Stimulated activated effector memory CD8-positive, alpha-beta T cell treated with anti-CD3 and anti-CD28 coated beads, Interleukin-12 subunit alpha, Interleukin-12 subunit beta, amount 100 ng/mL, for 72 hours (primary cell): ENCODE data around the gene MINDY1.
A peak's percentile ranks its signal among the peaks of the same experiment; 100 is the strongest.

Experiments used
- ATAC-seq: fragments of 150-1000 bp; cut with Tn5 transposase; 2 replicates; pipeline ENCODE4 v1.10.0; 2021
- DNase-seq, 2 donors: peaks; one replicate each; pipeline ENCODE4 v3.0.0; 2021 to 2022; ENCODE audit warnings: low spot score in 2 of 2
- H3K27ac Mint-ChIP-seq: one replicate; pipeline ENCODE4 v1.8.0; 2022; ENCODE audit warnings: mild to moderate bottlenecking, mixed read lengths
- H3K36me3 Mint-ChIP-seq: one replicate; pipeline ENCODE4 v1.8.0; 2022; ENCODE audit warnings: mild to moderate bottlenecking, mixed read lengths
- H3K4me1 Mint-ChIP-seq: one replicate; pipeline ENCODE4 v1.8.0; 2022; ENCODE audit warnings: mixed read lengths
- H3K4me3 Mint-ChIP-seq: one replicate; pipeline ENCODE4 v1.8.0; 2022; ENCODE audit warnings: mild to moderate bottlenecking, mixed read lengths
- H3K9me3 Mint-ChIP-seq: one replicate; pipeline ENCODE4 v1.8.0; 2022; ENCODE audit warnings: mixed read lengths

Gene MINDY1

DNA sequence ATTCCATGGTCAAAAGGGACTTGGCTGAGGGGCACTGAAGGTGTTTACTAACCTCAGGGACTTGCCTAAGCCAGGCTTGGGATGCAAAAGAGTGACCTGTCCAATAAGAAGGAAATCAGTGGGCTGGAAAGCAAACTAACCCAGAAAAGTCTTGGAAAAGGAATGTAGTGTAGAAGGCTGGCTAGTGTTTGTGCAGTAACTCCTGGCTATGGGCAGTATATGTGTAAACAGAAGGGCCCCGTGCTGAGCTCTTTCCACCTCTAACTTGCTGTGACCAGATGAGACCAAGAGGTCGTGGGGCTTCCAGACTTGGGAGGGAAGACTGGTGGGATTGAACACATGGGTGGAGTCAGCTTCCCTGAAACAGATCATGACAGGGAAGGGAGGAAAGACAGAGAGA, 4.1 kb downstream of the MINDY1 start:
- Mint-ChIP-seq H3K4me3 (no peak overlapping the region), H3K36me3 (no peaks in the 10 kb centered on the region), H3K27ac (peak overlapping the region; percentile 36), H3K4me1 (peaks cover 41% of the 10 kb centered on the region), H3K9me3 (no peaks in the 10 kb centered on the region)
- ATAC-seq (no peak), DNase-seq (no peak)

- Mint-ChIP-seq H3K36me3 (no peaks in the 10 kb centered on the region), H3K4me3 (no peak overlapping the region)
Measured at GRCh38 chr1:151002051-151002450, 4.7 kb downstream of the MINDY1 start.

GRCh38 chr1:151001602-151002001, 5.1 kb downstream of the MINDY1 start:
- H3K36me3 Mint-ChIP-seq = no peaks in the 10 kb centered on the region
- ATAC-seq = no peak
- peaks cover 32% of the 10 kb centered on the region for H3K4me1 Mint-ChIP-seq
- no peak overlapping the region for H3K4me3 Mint-ChIP-seq
- no peak overlapping the region for H3K27ac Mint-ChIP-seq
- no peaks in the 10 kb centered on the region for H3K9me3 Mint-ChIP-seq
- no peak for DNase-seq

More at GRCh38 chr1:151002051-151002450, 4.7 kb downstream of the MINDY1 start:
- ATAC-seq (no peak), DNase-seq (no peak)
- Mint-ChIP-seq H3K27ac (no peak overlapping the region), H3K4me1 (peaks cover 36% of the 10 kb centered on the region), H3K9me3 (no peaks in the 10 kb centered on the region)

- no peaks in the 10 kb centered on the region for H3K9me3 Mint-ChIP-seq
- no peak overlapping the region for H3K27ac Mint-ChIP-seq
- H3K36me3 Mint-ChIP-seq = no peaks in the 10 kb centered on the region
- ATAC-seq (no peak), DNase-seq (no peak)
- peaks cover 27% of the 10 kb centered on the region for H3K4me1 Mint-ChIP-seq
- H3K4me3 Mint-ChIP-seq = no peak overlapping the region
Measured at GRCh38 chr1:151000408-151000807, 6.3 kb downstream of the MINDY1 start.

DNA sequence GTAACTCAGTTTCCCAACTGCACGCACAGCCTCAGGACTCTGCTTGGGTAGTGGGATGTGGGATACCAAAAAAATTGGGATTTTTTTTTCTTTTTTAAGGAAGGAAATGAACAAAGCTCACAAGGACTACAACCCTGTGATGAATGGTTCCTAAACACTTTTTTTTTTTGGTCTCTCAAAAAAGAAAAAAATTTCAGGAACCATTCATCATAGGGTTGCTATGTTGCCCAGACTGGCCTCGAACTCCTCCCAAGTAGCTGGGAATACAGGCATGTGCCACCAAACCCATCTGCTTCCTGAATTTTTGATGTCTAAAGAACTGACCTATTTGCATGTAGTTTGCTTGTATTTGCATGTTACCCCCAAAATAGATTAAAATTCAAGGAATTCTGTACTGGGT, 6.8 kb downstream of the MINDY1 start:
- Mint-ChIP-seq H3K4me3 (no peak overlapping the region), H3K4me1 (peaks cover 24% of the 10 kb centered on the region), H3K9me3 (no peaks in the 10 kb centered on the region), H3K36me3 (no peaks in the 10 kb centered on the region), H3K27ac (no peak overlapping the region)
- DNase-seq = no peak
- no peak for ATAC-seq

DNA sequence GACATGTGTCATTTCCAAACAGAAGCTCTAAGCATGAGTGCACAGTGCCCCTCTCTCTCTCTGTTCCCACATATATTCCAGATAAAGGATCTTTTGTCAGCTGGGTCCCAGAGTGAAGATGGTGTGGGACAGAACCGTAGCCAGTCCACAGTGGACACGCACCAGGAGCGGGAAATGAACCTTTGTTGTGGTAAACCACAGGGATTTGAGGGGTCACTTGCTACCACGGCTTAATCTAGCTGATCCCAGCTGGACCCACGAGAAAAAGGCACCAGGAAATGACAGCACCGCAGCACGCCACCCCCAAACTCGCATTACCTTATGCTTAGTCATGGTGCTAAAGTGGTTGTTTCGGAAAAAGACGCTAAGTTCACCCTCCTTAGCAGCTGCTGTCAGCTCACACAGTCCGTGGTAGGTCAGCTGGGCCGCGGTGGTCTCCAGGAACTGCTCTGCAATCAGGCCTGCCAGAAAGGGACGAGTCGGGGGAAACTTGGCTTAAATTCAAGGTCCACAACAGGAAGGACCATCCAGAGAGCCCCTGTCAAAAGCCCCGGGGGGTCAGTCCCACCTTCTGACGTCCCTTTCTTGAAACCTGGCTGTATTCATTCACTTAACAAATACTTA, 7.5 kb downstream of the MINDY1 start:
- no peaks in the 10 kb centered on the region for H3K36me3 Mint-ChIP-seq
- no peaks in the 10 kb centered on the region for H3K9me3 Mint-ChIP-seq
- H3K27ac Mint-ChIP-seq = peak overlapping the region; percentile 43
- peaks cover 24% of the 10 kb centered on the region for H3K4me1 Mint-ChIP-seq
- DNase-seq = no peak
- ATAC-seq = peak; percentile 86
- no peak overlapping the region for H3K4me3 Mint-ChIP-seq

- H3K36me3 Mint-ChIP-seq = no peaks in the 10 kb centered on the region
- no peak overlapping the region for H3K27ac Mint-ChIP-seq
- DNase-seq (no peak), ATAC-seq (no peak)
- H3K4me1 Mint-ChIP-seq = peaks cover 21% of the 10 kb centered on the region
- no peaks in the 10 kb centered on the region for H3K9me3 Mint-ChIP-seq
- H3K4me3 Mint-ChIP-seq = no peak overlapping the region
Measured at GRCh38 chr1:150997949-150998348, 8.8 kb downstream of the MINDY1 start.

DNA sequence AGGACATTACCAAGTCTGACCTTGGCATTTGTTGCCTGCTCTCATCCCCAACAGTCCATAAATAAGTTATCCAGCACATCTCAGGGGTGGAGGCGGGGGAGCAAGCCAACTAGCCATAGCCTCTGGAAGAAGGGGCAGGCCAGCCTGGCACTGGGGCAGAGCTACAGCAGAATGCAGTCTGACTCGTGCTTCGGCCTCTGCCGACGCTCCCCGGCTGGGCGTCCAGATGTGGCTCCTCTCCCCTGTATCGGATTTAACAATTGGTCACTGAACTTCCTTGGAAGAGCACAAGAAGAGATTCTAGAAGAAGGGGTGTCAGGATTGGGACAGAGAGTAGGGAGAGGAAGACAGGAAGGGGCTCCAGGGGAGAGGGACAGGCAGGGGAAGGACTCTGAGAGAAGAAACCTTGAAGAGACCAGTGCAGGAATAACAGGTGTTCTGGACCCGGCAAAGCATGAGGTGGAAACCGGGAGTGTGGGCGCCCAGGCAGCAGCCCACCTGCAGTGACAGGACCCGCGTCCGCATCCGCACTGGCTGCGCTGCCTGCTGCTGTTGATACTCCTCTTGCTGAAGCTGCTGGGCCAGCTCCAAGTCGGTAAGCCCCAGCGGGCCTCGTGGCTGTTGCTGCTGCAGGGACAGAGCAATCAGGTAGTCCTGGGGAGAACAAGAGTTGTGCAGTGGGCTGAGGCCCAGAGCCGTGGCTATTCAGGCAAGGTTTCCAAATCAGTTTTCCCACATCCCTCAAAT, 9.4 kb downstream of the MINDY1 start:
- DNase-seq = no peak
- Mint-ChIP-seq H3K36me3 (no peaks in the 10 kb centered on the region), H3K27ac (peak overlapping the region; percentile 26), H3K4me1 (peaks cover 14% of the 10 kb centered on the region), H3K4me3 (no peak overlapping the region), H3K9me3 (no peaks in the 10 kb centered on the region)
- ATAC-seq = no peak

DNA sequence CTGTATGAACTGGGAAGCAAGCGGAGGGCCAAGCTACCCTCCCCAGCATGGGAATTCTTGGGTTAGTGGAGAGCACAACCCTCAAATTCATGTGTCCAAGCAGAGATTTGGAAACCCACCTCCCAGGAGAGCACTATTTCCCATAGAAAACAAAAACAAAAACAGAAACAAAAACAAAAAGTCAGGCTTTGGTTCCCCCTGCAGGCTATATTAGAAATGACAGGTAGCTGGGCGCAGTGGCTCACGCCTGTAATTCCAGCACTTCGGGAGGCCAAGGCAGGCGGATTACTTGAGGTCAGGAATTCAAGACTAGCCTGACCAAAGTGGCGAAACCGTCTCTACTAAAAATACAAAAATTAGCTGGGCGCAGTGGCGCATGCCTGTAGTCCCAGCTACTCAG, 10.8 kb downstream of the MINDY1 start:
- Mint-ChIP-seq H3K27ac (no peak overlapping the region), H3K9me3 (no peaks in the 10 kb centered on the region), H3K4me3 (no peak overlapping the region), H3K4me1 (peaks cover 7% of the 10 kb centered on the region), H3K36me3 (no peaks in the 10 kb centered on the region)
- DNase-seq (no peak), ATAC-seq (no peak)

DNA sequence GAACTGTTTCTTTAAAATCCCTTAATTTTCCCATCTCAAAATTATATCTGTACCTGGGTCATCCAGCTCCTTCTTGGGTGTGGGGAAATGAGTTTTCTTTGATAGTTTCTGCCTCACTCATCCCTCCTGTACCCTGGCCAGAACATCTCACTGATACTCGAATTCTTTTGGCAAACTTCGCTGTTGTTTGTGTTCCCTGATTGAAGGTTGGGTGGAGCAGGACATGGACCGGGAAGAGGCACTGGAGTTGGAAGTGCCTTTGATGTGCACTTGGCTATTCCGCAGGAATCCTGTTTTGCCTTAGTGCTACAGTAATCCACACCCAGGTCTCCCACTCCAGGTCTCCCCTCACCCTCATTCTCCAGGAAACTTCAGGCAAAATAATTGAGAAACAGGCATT, 11.2 kb downstream of the MINDY1 start:
- no peak overlapping the region for H3K4me3 Mint-ChIP-seq
- no peak for ATAC-seq

DNA sequence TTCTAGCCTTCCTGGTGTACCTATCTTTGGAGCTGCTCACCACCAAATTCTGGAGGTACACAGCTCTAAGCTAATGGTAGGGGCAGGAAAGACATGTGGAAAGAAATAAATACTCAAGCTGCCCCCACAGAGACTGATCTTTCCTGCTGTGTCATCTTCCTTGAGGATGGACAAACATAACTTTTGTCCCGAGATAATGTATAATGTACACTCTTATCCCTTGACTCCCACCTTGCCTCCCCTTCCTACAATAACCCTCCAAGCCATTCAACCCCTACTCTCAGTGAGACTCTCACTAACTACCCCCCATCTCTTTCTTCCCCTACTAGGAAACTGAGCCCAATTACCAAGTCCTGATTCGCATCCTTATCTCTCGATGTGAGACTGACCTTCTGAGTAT, 12.5 kb downstream of the MINDY1 start:
- Mint-ChIP-seq H3K4me3 (no peak overlapping the region), H3K27ac (peak overlapping the region; percentile 16), H3K4me1 (peaks cover 7% of the 10 kb centered on the region), H3K36me3 (no peaks in the 10 kb centered on the region), H3K9me3 (no peaks in the 10 kb centered on the region)
- ATAC-seq = no peak
- DNase-seq = no peak

More for the DNA sequence above, 11.2 kb downstream of the MINDY1 start:
- no peak for DNase-seq
- no peak overlapping the region for H3K27ac Mint-ChIP-seq
- H3K9me3 Mint-ChIP-seq = no peaks in the 10 kb centered on the region
- no peaks in the 10 kb centered on the region for H3K36me3 Mint-ChIP-seq
- peaks cover 7% of the 10 kb centered on the region for H3K4me1 Mint-ChIP-seq

- ATAC-seq (no peak), DNase-seq (no peak)
- no peaks in the 10 kb centered on the region for H3K9me3 Mint-ChIP-seq
- H3K4me3 Mint-ChIP-seq = no peak overlapping the region
- H3K36me3 Mint-ChIP-seq = no peaks in the 10 kb centered on the region
- no peak overlapping the region for H3K27ac Mint-ChIP-seq
- peaks cover 7% of the 10 kb centered on the region for H3K4me1 Mint-ChIP-seq
Measured at GRCh38 chr1:150992626-150993025, 14.1 kb downstream of the MINDY1 start.

- Mint-ChIP-seq H3K4me3 (no peak overlapping the region), H3K36me3 (no peaks in the 10 kb centered on the region), H3K27ac (peak overlapping the region; percentile 68), H3K4me1 (no peaks in the 10 kb centered on the region), H3K9me3 (no peaks in the 10 kb centered on the region)
- ATAC-seq = no peak
- no peak for DNase-seq
Measured at GRCh38 chr1:150987924-150988323, 18.8 kb downstream of the MINDY1 start.

DNA sequence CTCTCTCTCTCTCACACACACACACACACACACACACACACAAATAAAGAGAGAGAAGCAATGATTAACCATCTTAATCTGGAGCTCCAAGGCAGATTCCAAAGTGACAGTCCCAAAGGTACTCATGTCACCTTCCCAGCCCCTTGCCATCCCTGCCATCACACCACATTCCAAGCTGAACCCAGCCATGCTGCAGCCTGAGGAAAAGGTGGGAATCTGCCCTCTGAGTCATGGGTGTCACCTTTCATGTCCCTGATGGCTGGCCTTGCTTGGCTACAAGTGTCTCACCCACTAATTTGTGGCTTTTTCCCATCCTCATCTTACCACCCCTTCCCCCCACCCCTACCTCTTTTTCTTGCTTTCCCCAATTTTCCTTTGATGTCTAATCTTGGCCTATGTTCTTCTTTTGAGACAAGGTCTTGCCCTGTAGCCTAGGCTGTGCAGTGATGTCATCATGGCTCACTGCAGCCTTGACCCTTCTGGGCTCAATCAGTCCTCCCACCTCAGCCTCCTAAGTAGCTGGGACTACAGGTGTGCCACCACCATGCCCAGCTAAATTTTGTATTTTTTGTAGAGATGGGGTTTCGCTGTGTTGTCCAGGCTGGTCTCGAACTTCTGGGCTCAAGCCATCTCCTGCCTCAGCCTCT, 21.4 kb downstream of the MINDY1 start:
- no peak for DNase-seq
- no peak overlapping the region for H3K4me3 Mint-ChIP-seq
- H3K27ac Mint-ChIP-seq = no peak overlapping the region
- no peak for ATAC-seq
- H3K36me3 Mint-ChIP-seq = peaks cover 6% of the 10 kb centered on the region
- H3K4me1 Mint-ChIP-seq = no peaks in the 10 kb centered on the region
- no peaks in the 10 kb centered on the region for H3K9me3 Mint-ChIP-seq

GRCh38 chr1:150981805-150982712, 24.6 kb downstream of the MINDY1 start, which contains the start of gene ANXA9:
TSS of gene ANXA9 (plus strand) at chr1:150982292. CDS start at chr1:150983106, 814 bp downstream.
- no peak within 1 kb of the TSS for H3K27ac Mint-ChIP-seq
- peaks cover 8% of the 10 kb centered on the region for H3K4me1 Mint-ChIP-seq
- DNase-seq (no peak), ATAC-seq (peak; percentile 73)
- H3K9me3 Mint-ChIP-seq = no peaks in the 10 kb centered on the region
- H3K36me3 Mint-ChIP-seq = peaks cover 6% of the 10 kb centered on the region
- no peak within 1 kb of the TSS for H3K4me3 Mint-ChIP-seq
